ENCODE data around the gene IL19. TPM values are rescaled to one million over a fixed set of nuclear protein-coding genes. Genes with fewer than 3 reads are reported as not detected.

Gene IL19
- total and polyA plus RNA-seq, 9 of the 15 experiments (the other 6 are each of a cell fraction or from before 2014, with no cell fraction given), result not detected

- no peak for TF ChIP-seq CTCF (IDR thresholded peaks at IDR 0.05 in 2 of 3, conservative IDR thresholded peaks at IDR 0.05 in 1 of 3; ENCODE audit: insufficient read depth in 2 of 3, low read depth in 1 of 3, low read length in 3 of 3)
- TF ChIP-seq ZKSCAN1 (IDR thresholded peaks at IDR 0.05; ENCODE audit: low read depth, low read length), result no peak
- no peak for TF ChIP-seq RBFOX2 (IDR thresholded peaks at IDR 0.05; ENCODE audit: low read depth, low read length)
- no peak for TF ChIP-seq RBM17 (IDR thresholded peaks at IDR 0.05; ENCODE audit: borderline replicate concordance, low read depth, low read length)
- peak; percentile 59 to 97; a peak in 3 of 4 replicates for TF ChIP-seq HDAC1 (IDR thresholded peaks at IDR 0.05)
- TF ChIP-seq ETS1 (conservative IDR thresholded peaks at IDR 0.05; ENCODE audit: control insufficient read depth, low read depth, low read length), result peak; percentile 55; the same call in 1 of the 2 replicates
- 0 out of 2 replicates have a peak, but pooled peaks have one; percentile 59 for TF ChIP-seq ATF7 (IDR thresholded peaks at IDR 0.05)
- TF ChIP-seq PBX2 (CRISPR knock-in tag; IDR thresholded peaks at IDR 0.05; ENCODE audit: low read depth), result no peak
- no peak for TF ChIP-seq PBX2 (tag; conservative IDR thresholded peaks at IDR 0.05; ENCODE audit: low read depth)
- no peak for TF ChIP-seq ZNF282 (CRISPR knock-in tag; IDR thresholded peaks at IDR 0.05)
- TF ChIP-seq ZNF57 (CRISPR knock-in tag; IDR thresholded peaks at IDR 0.05), result no peak
- peak; percentile 69; the same call in 1 of the 2 replicates for TF ChIP-seq ZNF79 (CRISPR knock-in tag; IDR thresholded peaks at IDR 0.05; ENCODE audit: low read depth)
- TF ChIP-seq KDM5B (IDR thresholded peaks at IDR 0.05; ENCODE audit: insufficient replicate concordance, low read depth, low read length), result no peak
- TF ChIP-seq TCF7 (IDR thresholded peaks at IDR 0.05; ENCODE audit: borderline replicate concordance), result no peak; the same call in 1 of the 2 replicates
- TF ChIP-seq CEBPB (tag; IDR thresholded peaks at IDR 0.05), result peak; percentile 41; the same call in 1 of the 2 replicates
- TF ChIP-seq ZC3H4 (CRISPR knock-in tag; IDR thresholded peaks at IDR 0.05; ENCODE audit: borderline replicate concordance), result no peak
- TF ChIP-seq NCOR1 (IDR thresholded peaks at IDR 0.05), result peak; percentile 96
- TF ChIP-seq E2F4 (CRISPR knock-in tag; IDR thresholded peaks at IDR 0.05; ENCODE audit: low read depth), result no peak
- no peak for TF ChIP-seq ZNF277 (CRISPR knock-in tag; IDR thresholded peaks at IDR 0.05; ENCODE audit: borderline replicate concordance)
- no peak for TF ChIP-seq ZNF668 (CRISPR knock-in tag; IDR thresholded peaks at IDR 0.05)
- TF ChIP-seq BACH1 (tag; IDR thresholded peaks at IDR 0.05), result peak; percentile 71
These were observed 35.0 kb upstream of the IL19 start (continued) for GRCh38 chr1:206735553-206736031.

Measured in K562 (cell line).